BLaER1 treated with 17β-estradiol and CSF1 and Interleukin-3, amounts not matched to agents 10 nM and 100 nM (cell line): ENCODE measurements around the gene GNAZ.

Experiments
- H3K27ac ChIP-seq, 11 experiments: shearing (Covaris generic); formaldehyde crosslinking; 2 replicates each; pipeline ENCODE4 v1.8.1; 2022
- H3K27me3 ChIP-seq, 11 experiments: shearing (Covaris generic); formaldehyde crosslinking; 2 replicates each; pipeline ENCODE4 v1.8.1; 2022
- H3K36me3 ChIP-seq, 11 experiments: shearing (Covaris generic); formaldehyde crosslinking; 2 replicates each; pipeline ENCODE4 v1.8.1; 2022
- H3K4me1 ChIP-seq, 10 experiments: shearing (Covaris generic); formaldehyde crosslinking; 2 replicates each; pipeline ENCODE4 v1.8.1; 2022
- H3K4me2 ChIP-seq, 11 experiments: shearing (Covaris generic); formaldehyde crosslinking; 2 replicates each; pipeline ENCODE4 v1.8.1; 2022
- H3K4me3 ChIP-seq, 10 experiments: shearing (Covaris generic); formaldehyde crosslinking; 2 replicates each; pipeline ENCODE4 v1.8.1; 2022
- H3K9ac ChIP-seq, 11 experiments: shearing (Covaris generic); formaldehyde crosslinking; 2 replicates each; pipeline ENCODE4 v1.8.1; 2022
- H3K9me3 ChIP-seq, 11 experiments: shearing (Covaris generic); formaldehyde crosslinking; replicated peaks in 1 of 11; 2 replicates each; pipeline ENCODE4 v1.8.1; 2022
- H4K20me1 ChIP-seq, 11 experiments: shearing (Covaris generic); formaldehyde crosslinking; 2 replicates each; pipeline ENCODE4 v1.8.1; 2022
- Cebpa-rat ChIP-seq, 11 experiments: shearing (Covaris generic); IDR thresholded peaks; 2 replicates each; pipeline ENCODE4 v1.8.1; 2022

Gene GNAZ

GRCh38 chr22:23106344-23106743 is 36.0 kb downstream of the GNAZ start:
- peak overlapping the region in 1 of 11 experiments; percentile 37; a peak in 1 of 22 replicates for H3K9ac ChIP-seq
- H3K27me3 ChIP-seq: no peaks in the 10 kb centered on the region
- peaks cover 0 to 13% (median 0%) of the 10 kb centered on the region in 11 experiments; a peak in 3 of 22 replicates for H3K36me3 ChIP-seq
- no peak overlapping the region for H3K4me3 ChIP-seq
- peaks cover 10 to 85% (median 62%) of the 10 kb centered on the region in 10 experiments; a peak in 19 of 20 replicates for H3K4me1 ChIP-seq
- no peak overlapping the region for H3K27ac ChIP-seq
- H3K9me3 ChIP-seq: no peaks in the 10 kb centered on the region
- peaks cover 0 to 90% (median 5%) of the 10 kb centered on the region in 11 experiments; a peak in 7 of 22 replicates for H4K20me1 ChIP-seq
- TF ChIP-seq Cebpa-rat (IDR thresholded peaks at IDR 0.05): no peak
- peak overlapping the region in 8 of 11 experiments; percentile 20 to 98 (median 86); a peak in 13 of 22 replicates for H3K4me2 ChIP-seq

- TF ChIP-seq Cebpa-rat (IDR thresholded peaks at IDR 0.05): no peak
- Histone ChIP-seq H3K27me3 (no peaks in the 10 kb centered on the region), H3K4me2 (peak overlapping the region in 9 of 11 experiments; percentile 18 to 98 (median 85); a peak in 14 of 22 replicates), H3K4me1 (peaks cover 11 to 87% (median 68%) of the 10 kb centered on the region in 10 experiments; a peak in 19 of 20 replicates), H3K27ac (no peak overlapping the region; a peak in 1 of 22 replicates), H3K9ac (peak overlapping the region in 3 of 11 experiments; percentile 14 to 31 (median 15); a peak in 1 of 22 replicates), H3K4me3 (no peak overlapping the region), H3K36me3 (peaks cover 0 to 11% (median 0%) of the 10 kb centered on the region in 11 experiments; a peak in 3 of 22 replicates), H4K20me1 (peaks cover 0 to 90% (median 5%) of the 10 kb centered on the region in 11 experiments; a peak in 7 of 22 replicates), H3K9me3 (no peaks in the 10 kb centered on the region)
Observed at GRCh38 chr22:23106906-23107367, 36.6 kb downstream of the GNAZ start.

- H3K4me2 ChIP-seq: peak overlapping the region in 9 of 11 experiments; percentile 18 to 98 (median 85); a peak in 14 of 22 replicates
- H3K4me3 ChIP-seq: no peak overlapping the region
- no peaks in the 10 kb centered on the region for H3K9me3 ChIP-seq
- peaks cover 0 to 90% (median 5%) of the 10 kb centered on the region in 11 experiments; a peak in 9 of 22 replicates for H4K20me1 ChIP-seq
- peak overlapping the region in 2 of 11 experiments; percentile 14 to 15; a peak in 1 of 22 replicates for H3K9ac ChIP-seq
- no peaks in the 10 kb centered on the region for H3K27me3 ChIP-seq
- H3K4me1 ChIP-seq: peaks cover 18 to 87% (median 75%) of the 10 kb centered on the region in 10 experiments; a peak in 19 of 20 replicates
- no peak for TF ChIP-seq Cebpa-rat (IDR thresholded peaks at IDR 0.05)
- peaks cover 0 to 10% (median 0%) of the 10 kb centered on the region in 11 experiments; a peak in 2 of 22 replicates for H3K36me3 ChIP-seq
- no peak overlapping the region for H3K27ac ChIP-seq
Observed at GRCh38 chr22:23107487-23108248, 37.3 kb downstream of the GNAZ start.

- Histone ChIP-seq H3K27me3 (no peaks in the 10 kb centered on the region), H3K4me1 (peaks cover 26 to 90% (median 83%) of the 10 kb centered on the region in 10 experiments; a peak in 19 of 20 replicates), H3K36me3 (peaks cover 0 to 8% (median 0%) of the 10 kb centered on the region in 11 experiments; a peak in 2 of 22 replicates), H3K4me3 (no peak overlapping the region), H3K9ac (peak overlapping the region in 1 of 11 experiments; percentile 23; a peak in 2 of 22 replicates), H4K20me1 (peaks cover 0 to 90% (median 5%) of the 10 kb centered on the region in 11 experiments; a peak in 9 of 22 replicates), H3K9me3 (no peaks in the 10 kb centered on the region), H3K4me2 (peak overlapping the region in 8 of 11 experiments; percentile 20 to 98 (median 86); a peak in 14 of 22 replicates), H3K27ac (no peak overlapping the region)
- TF ChIP-seq Cebpa-rat (IDR thresholded peaks at IDR 0.05): no peak
Observed at GRCh38 chr22:23108249-23109078, 38.1 kb downstream of the GNAZ start.

- peaks cover 29 to 96% (median 88%) of the 10 kb centered on the region in 10 experiments; a peak in 19 of 20 replicates for H3K4me1 ChIP-seq
- H3K4me3 ChIP-seq: no peak overlapping the region
- no peaks in the 10 kb centered on the region for H3K9me3 ChIP-seq
- peak overlapping the region in 1 of 11 experiments; percentile 45; a peak in 1 of 22 replicates for H3K27ac ChIP-seq
- no peaks in the 10 kb centered on the region for H3K27me3 ChIP-seq
- H3K4me2 ChIP-seq: peak overlapping the region in 8 of 11 experiments; percentile 68 to 98 (median 86); a peak in 13 of 22 replicates
- TF ChIP-seq Cebpa-rat (IDR thresholded peaks at IDR 0.05): no peak
- H3K9ac ChIP-seq: peak overlapping the region in 1 of 11 experiments; percentile 23; a peak in 1 of 22 replicates
- peaks cover 0 to 8% (median 0%) of the 10 kb centered on the region in 11 experiments; a peak in 2 of 22 replicates for H3K36me3 ChIP-seq
- H4K20me1 ChIP-seq: peaks cover 0 to 90% (median 5%) of the 10 kb centered on the region in 11 experiments; a peak in 9 of 22 replicates
Observed at GRCh38 chr22:23109079-23109347, 38.7 kb downstream of the GNAZ start.

GRCh38 chr22:23109441-23109978 is 39.2 kb downstream of the GNAZ start:
- Histone ChIP-seq H3K9me3 (no peaks in the 10 kb centered on the region), H3K4me3 (no peak overlapping the region), H4K20me1 (peaks cover 0 to 89% (median 5%) of the 10 kb centered on the region in 11 experiments; a peak in 9 of 22 replicates), H3K36me3 (peaks cover 0 to 8% (median 0%) of the 10 kb centered on the region in 11 experiments; a peak in 2 of 22 replicates), H3K4me1 (peaks cover 29 to 99% (median 93%) of the 10 kb centered on the region in 10 experiments; a peak in 19 of 20 replicates), H3K9ac (peak overlapping the region in 2 of 11 experiments; percentile 18 to 23; a peak in 4 of 22 replicates), H3K4me2 (peak overlapping the region in 9 of 11 experiments; percentile 67 to 98 (median 85); a peak in 17 of 22 replicates), H3K27me3 (no peaks in the 10 kb centered on the region), H3K27ac (peak overlapping the region in 2 of 11 experiments; percentile 28 to 45; a peak in 4 of 22 replicates)
- no peak for TF ChIP-seq Cebpa-rat (IDR thresholded peaks at IDR 0.05)

GRCh38 chr22:23110190-23110921 is 40.0 kb downstream of the GNAZ start:
- H4K20me1 ChIP-seq: peaks cover 0 to 80% (median 5%) of the 10 kb centered on the region in 11 experiments; a peak in 9 of 22 replicates
- peaks cover 29 to 100% (median 100%) of the 10 kb centered on the region in 10 experiments; a peak in 19 of 20 replicates for H3K4me1 ChIP-seq
- no peaks in the 10 kb centered on the region for H3K27me3 ChIP-seq
- no peak overlapping the region; a peak in 1 of 20 replicates for H3K4me3 ChIP-seq
- peak overlapping the region in 4 of 11 experiments; percentile 18 to 28 (median 24); a peak in 4 of 22 replicates for H3K9ac ChIP-seq
- 0 out of 22 replicates have a peak, but pooled peaks cover 0 to 3% (median 0%) of the 10 kb centered on the region in 11 experiments for H3K36me3 ChIP-seq
- peak overlapping the region; percentile 33 to 98 (median 79); a peak in 20 of 22 replicates for H3K4me2 ChIP-seq
- TF ChIP-seq Cebpa-rat (IDR thresholded peaks at IDR 0.05): no peak
- H3K27ac ChIP-seq: peak overlapping the region in 3 of 11 experiments; percentile 13 to 68 (median 53); a peak in 6 of 22 replicates
- H3K9me3 ChIP-seq: no peaks in the 10 kb centered on the region
